Natural killer cell (primary cell): ENCODE data around the gene TUBAL3. TPM values are rescaled to one million over a fixed set of nuclear protein-coding genes. Genes with fewer than 3 reads are reported as not detected.

Experiments
- ATAC-seq, 3 donors: fragments of 150-1000 bp in 2 of 3; fragments of 200-7000 bp in 1 of 3; cut with Tn5 transposase; 1 replicate in 1 of 3; 2 replicates in 2 of 3; pipeline ENCODE4 v1.10.0; 2021; ENCODE audit warnings: mild to moderate bottlenecking in 2 of 3, moderate library complexity in 2 of 3
- DNase-seq, 2 donors: peaks; one replicate each; pipeline versions ENCODE4 v3.0.0 to v3.0.0-alpha.2; 2013 to 2021; ENCODE audit warnings: mixed read lengths in 1 of 2
- H3K27ac ChIP-seq: one replicate; pipeline ENCODE4 v1.5.1; 2013; ENCODE audit warnings: mild to moderate bottlenecking, low read length
- H3K27me3 ChIP-seq: one replicate; pipeline ENCODE4 v1.6.1; 2013; ENCODE audit warnings: low read length; ENCODE audit not compliant: control insufficient read depth, insufficient read depth
- H3K36me3 ChIP-seq: one replicate; pipeline ENCODE4 v1.6.1; 2013; ENCODE audit warnings: low read length; ENCODE audit not compliant: control insufficient read depth, insufficient read depth
- H3K4me1 ChIP-seq: one replicate; pipeline ENCODE4 v1.6.1; 2013; ENCODE audit warnings: low read length; ENCODE audit not compliant: control insufficient read depth, insufficient read depth
- H3K4me3 ChIP-seq: one replicate; pipeline ENCODE4 v1.5.1; 2013; ENCODE audit warnings: low read length
- H3K9me3 ChIP-seq: one replicate; pipeline ENCODE4 v1.6.1; 2013; ENCODE audit warnings: low read length; ENCODE audit not compliant: control insufficient read depth, insufficient read depth
- H3K27ac Mint-ChIP-seq, 2 donors: one replicate each; pipeline ENCODE4 v1.8.0; 2022; ENCODE audit warnings: mild to moderate bottlenecking in 2 of 2, mixed read lengths in 2 of 2, moderate library complexity in 1 of 2
- H3K27me3 Mint-ChIP-seq, 2 donors: one replicate each; pipeline ENCODE4 v1.8.0; 2022; ENCODE audit warnings: low read depth in 2 of 2, mixed read lengths in 2 of 2
- H3K36me3 Mint-ChIP-seq: one replicate; pipeline ENCODE4 v1.8.0; 2022; ENCODE audit warnings: mixed read lengths
- H3K4me1 Mint-ChIP-seq, 2 donors: one replicate each; pipeline ENCODE4 v1.8.0; 2022; ENCODE audit warnings: mixed read lengths in 2 of 2
- H3K4me3 Mint-ChIP-seq: one replicate; pipeline ENCODE4 v1.8.0; 2022; ENCODE audit warnings: mild to moderate bottlenecking, moderate library complexity, mixed read lengths
- H3K9me3 Mint-ChIP-seq, 2 donors: one replicate each; pipeline ENCODE4 v1.8.0; 2022; ENCODE audit warnings: mixed read lengths in 2 of 2
- WGBS: methylation state at CpG from one replicate; pipeline ENCODE4 v1.1.7; 2013; ENCODE audit warnings: missing lambda C conversion rate; ENCODE audit not compliant: insufficient coverage; 5-methylcytosine and 5-hydroxymethylcytosine counted together
- intact Hi-C: fragments of 100-400 bp; cut with micrococcal nuclease; formaldehyde crosslinking; loops from one replicate; pipeline ENCODE4 v1.14.2; 2022
- total RNA-seq, 4 donors: library from RNA; stranded (reverse); fragments of 120-200 nt in 1 of 4; gene quantifications; one replicate each; pipeline versions ENCODE4 v1.2.3 to v1.2.4, GENCODE V29; 2013 to 2022
- TF ChIP-seq, protein P1 (sequence below): fragments of 200-600 bp; IDR thresholded peaks from one replicate; pipeline ENCODE4 v1.8.0; 2022; ENCODE audit warnings: antibody characterized with exemption

Gene TUBAL3
- total RNA-seq, 3 donors from 2014 or later (not counting 1 experiment from before 2014, with no cell fraction given): not detected

DNA sequence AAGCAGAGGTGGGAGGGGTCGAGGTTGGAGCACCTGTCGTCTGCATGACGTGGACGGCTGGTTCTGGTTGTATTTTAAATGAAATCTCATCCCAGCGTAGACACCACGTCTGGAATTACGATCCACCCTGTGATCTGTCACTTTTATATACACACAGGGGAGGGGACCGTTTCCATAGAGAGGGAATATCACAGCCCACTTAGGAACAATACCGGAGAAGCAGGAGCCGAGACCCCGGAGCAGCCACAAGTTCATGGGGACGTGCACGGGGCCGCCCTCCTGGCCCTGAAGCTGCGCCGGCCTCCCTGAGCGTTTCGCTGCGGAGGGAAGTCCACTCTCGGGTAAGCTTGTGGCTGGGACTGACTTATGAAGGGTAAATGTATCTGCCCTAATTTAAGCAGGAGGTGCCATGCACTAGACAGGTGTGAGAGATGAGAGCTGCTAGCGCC, 39.7 kb downstream of the TUBAL3 start, which contains the start of gene UCN3:
TSS of gene UCN3 (plus strand) at position 77 of the 449 bp plus-strand sequence. CDS start 8,755 bp downstream, outside the sequence.
- 90% methylated on average over 21 of the region's 21 CpGs for WGBS
- Histone ChIP-seq H3K4me1 (no peaks in the 10 kb centered on the region), H3K36me3 (no peaks in the 10 kb centered on the region), H3K27ac (no peak within 1 kb of the TSS), H3K27me3 (no peaks in the 10 kb centered on the region), H3K9me3 (no peaks in the 10 kb centered on the region), H3K4me3 (no peak within 1 kb of the TSS)
- DNase-seq (no peak), ATAC-seq (no peak)
- no peaks in the 10 kb centered on the region for H3K27me3 Mint-ChIP-seq
- H3K4me1 Mint-ChIP-seq: peaks cover 17 to 38% of the 10 kb centered on the region in 2 donors
- TF ChIP-seq, protein P1, sequence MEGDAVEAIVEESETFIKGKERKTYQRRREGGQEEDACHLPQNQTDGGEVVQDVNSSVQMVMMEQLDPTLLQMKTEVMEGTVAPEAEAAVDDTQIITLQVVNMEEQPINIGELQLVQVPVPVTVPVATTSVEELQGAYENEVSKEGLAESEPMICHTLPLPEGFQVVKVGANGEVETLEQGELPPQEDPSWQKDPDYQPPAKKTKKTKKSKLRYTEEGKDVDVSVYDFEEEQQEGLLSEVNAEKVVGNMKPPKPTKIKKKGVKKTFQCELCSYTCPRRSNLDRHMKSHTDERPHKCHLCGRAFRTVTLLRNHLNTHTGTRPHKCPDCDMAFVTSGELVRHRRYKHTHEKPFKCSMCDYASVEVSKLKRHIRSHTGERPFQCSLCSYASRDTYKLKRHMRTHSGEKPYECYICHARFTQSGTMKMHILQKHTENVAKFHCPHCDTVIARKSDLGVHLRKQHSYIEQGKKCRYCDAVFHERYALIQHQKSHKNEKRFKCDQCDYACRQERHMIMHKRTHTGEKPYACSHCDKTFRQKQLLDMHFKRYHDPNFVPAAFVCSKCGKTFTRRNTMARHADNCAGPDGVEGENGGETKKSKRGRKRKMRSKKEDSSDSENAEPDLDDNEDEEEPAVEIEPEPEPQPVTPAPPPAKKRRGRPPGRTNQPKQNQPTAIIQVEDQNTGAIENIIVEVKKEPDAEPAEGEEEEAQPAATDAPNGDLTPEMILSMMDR: no peak
- peaks cover 0 to 3% of the 10 kb centered on the region in 2 donors for H3K9me3 Mint-ChIP-seq
- H3K4me3 Mint-ChIP-seq: no peak within 1 kb of the TSS
- H3K27ac Mint-ChIP-seq: no peak within 1 kb of the TSS
- H3K36me3 Mint-ChIP-seq: no peaks in the 10 kb centered on the region
- intact Hi-C loops: no loop called here

DNA sequence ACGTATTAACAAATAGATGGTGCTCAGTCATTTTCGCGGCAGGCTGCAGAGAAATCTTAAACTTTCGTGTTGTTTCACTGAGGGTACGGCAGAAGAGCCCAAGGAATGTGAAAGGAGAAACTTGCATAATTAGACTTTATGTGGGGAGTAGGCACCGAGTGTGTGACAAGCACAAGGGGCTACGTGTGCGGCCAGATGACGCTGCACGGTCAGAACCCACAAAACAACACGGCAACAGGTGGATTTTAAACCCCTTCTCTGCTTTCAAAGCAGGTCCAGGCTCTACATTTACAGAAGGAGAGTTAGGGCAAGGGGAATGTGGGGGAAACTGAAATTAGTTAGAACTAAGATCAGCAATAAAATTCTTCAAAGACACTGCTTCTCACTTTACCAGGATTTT, 40.3 kb downstream of the TUBAL3 start:
- Histone ChIP-seq H3K27me3 (no peaks in the 10 kb centered on the region), H3K27ac (no peak overlapping the region), H3K4me1 (no peaks in the 10 kb centered on the region), H3K4me3 (no peak overlapping the region), H3K9me3 (no peaks in the 10 kb centered on the region), H3K36me3 (no peaks in the 10 kb centered on the region)
- ATAC-seq (no peak), DNase-seq (no peak)
- H3K36me3 Mint-ChIP-seq: no peaks in the 10 kb centered on the region
- no peaks in the 10 kb centered on the region for H3K9me3 Mint-ChIP-seq
- H3K27ac Mint-ChIP-seq: no peak overlapping the region
- peaks cover 12 to 38% of the 10 kb centered on the region in 2 donors for H3K4me1 Mint-ChIP-seq
- no peaks in the 10 kb centered on the region for H3K27me3 Mint-ChIP-seq
- no peak overlapping the region for H3K4me3 Mint-ChIP-seq
- intact Hi-C loops: no loop called here
- TF ChIP-seq, protein P1: no peak
- WGBS: 95% methylated on average over 11 of the region's 11 CpGs

DNA sequence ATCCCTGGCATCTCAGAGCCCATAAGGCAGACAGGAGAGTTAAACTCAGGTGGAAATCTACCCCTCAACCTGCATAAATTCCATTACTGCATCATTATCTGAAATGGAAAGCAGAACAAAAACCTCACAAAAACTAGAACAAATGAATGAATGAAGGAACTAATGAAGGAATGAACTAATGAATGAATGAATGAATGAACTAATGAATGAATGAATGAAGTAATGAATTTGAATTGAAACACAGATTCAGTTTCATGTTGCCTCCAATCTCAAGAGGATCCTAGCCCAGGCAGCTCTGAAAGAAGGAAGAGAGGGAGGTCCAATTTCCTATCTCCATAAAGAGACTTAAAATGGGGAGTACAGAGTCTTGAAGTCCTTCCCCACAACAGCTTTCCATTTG, 41.8 kb downstream of the TUBAL3 start:
- no peak for ATAC-seq
- Histone ChIP-seq H3K4me3 (no peak overlapping the region), H3K36me3 (no peaks in the 10 kb centered on the region), H3K27me3 (no peaks in the 10 kb centered on the region), H3K9me3 (no peaks in the 10 kb centered on the region), H3K27ac (no peak overlapping the region), H3K4me1 (no peaks in the 10 kb centered on the region)
- Mint-ChIP-seq H3K4me3 (no peak overlapping the region), H3K9me3 (no peaks in the 10 kb centered on the region), H3K27me3 (peaks cover 0 to 7% of the 10 kb centered on the region in 2 donors), H3K27ac (no peak overlapping the region), H3K36me3 (no peaks in the 10 kb centered on the region), H3K4me1 (peaks cover 11 to 38% of the 10 kb centered on the region in 2 donors)
- intact Hi-C loops: no loop called here
- no peak for DNase-seq
- TF ChIP-seq, protein P1: no peak

DNA sequence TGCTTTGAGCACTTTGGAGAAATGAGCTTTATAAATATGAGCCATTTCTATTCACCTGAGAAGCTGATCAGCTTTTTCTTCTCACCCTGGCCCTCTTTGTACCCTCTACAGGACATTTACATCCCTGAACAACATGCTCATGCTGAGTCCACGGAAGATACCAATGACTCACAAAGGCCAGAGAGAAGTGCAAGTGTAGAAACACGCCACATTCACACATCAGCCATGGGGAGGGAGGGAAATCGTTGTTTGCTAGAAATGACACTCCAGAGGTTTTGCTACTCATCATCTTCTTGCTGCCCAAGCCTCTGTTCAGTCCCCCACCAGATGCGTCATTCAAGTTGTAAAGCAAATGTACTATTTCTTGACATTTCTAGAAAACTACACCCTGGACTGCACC, 42.7 kb downstream of the TUBAL3 start:
- intact Hi-C loops: no loop called here
- Mint-ChIP-seq H3K4me3 (no peak overlapping the region), H3K4me1 (peaks cover 6 to 32% of the 10 kb centered on the region in 2 donors)

More for the DNA sequence above, 42.7 kb downstream of the TUBAL3 start:
- Mint-ChIP-seq H3K27ac (peak overlapping the region in 1 of 2 donors; percentile 42), H3K27me3 (peaks cover 0 to 15% of the 10 kb centered on the region in 2 donors), H3K36me3 (no peaks in the 10 kb centered on the region), H3K9me3 (no peaks in the 10 kb centered on the region)
- no peak overlapping the region for H3K4me3 ChIP-seq
- no peaks in the 10 kb centered on the region for H3K9me3 ChIP-seq
- no peak overlapping the region for H3K27ac ChIP-seq
- no peaks in the 10 kb centered on the region for H3K27me3 ChIP-seq
- H3K4me1 ChIP-seq: no peaks in the 10 kb centered on the region
- 73% methylated on average over 4 of the region's 4 CpGs for WGBS
- TF ChIP-seq, protein P1: no peak
- no peak for DNase-seq
- peak in 1 of 3 donors; percentile 64 for ATAC-seq
- H3K36me3 ChIP-seq: no peaks in the 10 kb centered on the region
